Lower leg skin (tissue), 3 donors: Measurements from ENCODE around the gene LNX1.

ENCODE experiments used
- POLR2A ChIP-seq, 2 donors: fragments of 450-650 bp; IDR thresholded peaks; one replicate each; pipeline ENCODE4 v1.6.1; 2016 to 2017; ENCODE audit warnings: antibody characterized with exemption in 2 of 2, mild to moderate bottlenecking in 1 of 2, moderate library complexity in 1 of 2
- TF ChIP-seq, protein P1 (sequence below), 3 donors: fragments of 450-650 bp; IDR thresholded peaks; one replicate each; pipeline ENCODE4 v1.5.1; 2016; ENCODE audit warnings: antibody characterized with exemption in 3 of 3, mild to moderate bottlenecking in 3 of 3, moderate library complexity in 2 of 3

GRCh38 chr4:53586121-53586816 lies 5.0 kb downstream of the LNX1 start:
- TF ChIP-seq, protein P1, sequence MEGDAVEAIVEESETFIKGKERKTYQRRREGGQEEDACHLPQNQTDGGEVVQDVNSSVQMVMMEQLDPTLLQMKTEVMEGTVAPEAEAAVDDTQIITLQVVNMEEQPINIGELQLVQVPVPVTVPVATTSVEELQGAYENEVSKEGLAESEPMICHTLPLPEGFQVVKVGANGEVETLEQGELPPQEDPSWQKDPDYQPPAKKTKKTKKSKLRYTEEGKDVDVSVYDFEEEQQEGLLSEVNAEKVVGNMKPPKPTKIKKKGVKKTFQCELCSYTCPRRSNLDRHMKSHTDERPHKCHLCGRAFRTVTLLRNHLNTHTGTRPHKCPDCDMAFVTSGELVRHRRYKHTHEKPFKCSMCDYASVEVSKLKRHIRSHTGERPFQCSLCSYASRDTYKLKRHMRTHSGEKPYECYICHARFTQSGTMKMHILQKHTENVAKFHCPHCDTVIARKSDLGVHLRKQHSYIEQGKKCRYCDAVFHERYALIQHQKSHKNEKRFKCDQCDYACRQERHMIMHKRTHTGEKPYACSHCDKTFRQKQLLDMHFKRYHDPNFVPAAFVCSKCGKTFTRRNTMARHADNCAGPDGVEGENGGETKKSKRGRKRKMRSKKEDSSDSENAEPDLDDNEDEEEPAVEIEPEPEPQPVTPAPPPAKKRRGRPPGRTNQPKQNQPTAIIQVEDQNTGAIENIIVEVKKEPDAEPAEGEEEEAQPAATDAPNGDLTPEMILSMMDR (IDR thresholded peaks at IDR 0.05): no peak
- no peak for TF ChIP-seq POLR2A (IDR thresholded peaks at IDR 0.05)
